ENCODE measurements around the gene RAB8B.

RAB8B gene

DNA sequence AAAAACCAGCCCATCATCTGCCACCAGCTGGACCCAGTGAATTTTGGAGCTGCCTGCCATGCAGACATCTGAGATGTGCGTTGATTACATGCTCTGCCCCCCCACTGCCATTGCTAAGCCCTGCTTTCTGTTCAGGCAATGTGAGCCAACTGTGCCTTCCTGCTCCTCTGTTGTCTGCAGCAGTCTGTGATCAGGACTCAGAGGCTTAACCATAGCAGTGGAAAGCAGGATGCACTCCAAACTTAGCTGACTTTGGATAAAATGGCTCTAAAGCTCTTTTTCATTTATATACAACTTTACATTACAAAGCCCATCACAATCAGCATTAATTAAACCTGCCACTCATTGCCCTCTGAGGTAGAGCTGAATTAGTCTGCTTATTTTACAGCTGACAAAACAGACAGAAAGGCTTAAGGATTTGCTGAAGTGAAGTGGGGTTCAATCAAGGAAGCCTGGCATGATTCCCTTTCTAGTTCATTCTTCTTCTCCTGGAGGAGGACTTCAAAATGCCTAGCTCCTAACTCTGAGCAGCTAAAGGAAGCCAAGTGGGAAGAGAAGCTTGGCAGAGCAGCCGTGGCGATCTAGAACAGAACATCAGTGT lies 16.5 kb upstream of the RAB8B start:
- Histone ChIP-seq H3K36me3 (ENCODE audit: control insufficient read depth in 2 of 2, insufficient read depth in 1 of 2, low read length in 2 of 2) (no peaks in the 10 kb centered on the region), H3K4me3 (ENCODE audit: low read depth, low read length) (no peak overlapping the region), H3K4me1 (ENCODE audit: control insufficient read depth, insufficient read depth, low read length) (0 out of 2 replicates have a peak, but pooled peaks cover 2% of the 10 kb centered on the region), H3K9me3 (ENCODE audit: control insufficient read depth, insufficient read depth, low read depth, low read length) (no peaks in the 10 kb centered on the region), H3K27ac (ENCODE audit: extremely low read depth, low read depth, low read length) (no peak overlapping the region)
- CTCF ChIA-PET: interaction anchor here (0.6 to 0.7 kb wide), 2 partner anchors 14 to 311 kb away, joined by 3 read pairs; no protein-coding TSS in a partner anchor
- peak; percentile 21; the same call in 1 of the 2 replicates for TF ChIP-seq ZBTB17 (tag by site-specific recombination; IDR thresholded peaks at IDR 0.05)
- no peak for TF ChIP-seq ZNF518A (tag by site-specific recombination; conservative IDR thresholded peaks at IDR 0.05; ENCODE audit: low read depth)
- 0 out of 2 replicates have a peak, but pooled peaks have one; percentile 25 for TF ChIP-seq ZNF335 (tag by site-specific recombination; conservative IDR thresholded peaks at IDR 0.05)
- POLR2A ChIA-PET: interaction anchor here (0.6 to 0.7 kb wide), 2 partner anchors 11 to 16 kb away, joined by 3 to 4 read pairs; partner anchors contain the start of gene RPS27L

DNA sequence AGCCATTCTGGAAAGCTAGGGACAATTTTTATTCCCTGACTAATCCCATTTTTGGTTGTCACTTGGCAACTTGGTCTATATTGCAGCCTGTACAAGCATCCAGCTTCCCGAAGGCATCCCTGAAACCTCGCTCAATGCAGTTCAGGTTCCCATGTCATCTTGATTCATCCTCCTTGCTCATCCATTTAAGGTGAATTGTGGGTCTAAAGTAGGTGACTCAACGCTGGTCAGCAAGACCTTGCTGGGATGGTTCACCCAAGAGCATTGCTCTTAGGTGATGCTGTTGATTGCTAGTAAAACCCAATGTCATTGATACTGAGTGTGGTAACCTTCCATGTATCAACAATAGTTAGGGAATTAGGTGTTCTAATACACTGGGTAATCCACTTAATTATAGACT lies 13.1 kb upstream of the RAB8B start:
- 0 out of 2 replicates have a peak, but pooled peaks cover 2% of the 10 kb centered on the region for H3K4me1 ChIP-seq (ENCODE audit: control insufficient read depth, insufficient read depth, low read length)
- no peak overlapping the region for H3K4me3 ChIP-seq (ENCODE audit: low read depth, low read length)
- no peak overlapping the region for H3K27ac ChIP-seq (ENCODE audit: extremely low read depth, low read depth, low read length)
- H3K36me3 ChIP-seq (ENCODE audit: control insufficient read depth in 2 of 2, insufficient read depth in 1 of 2, low read length in 2 of 2): no peaks in the 10 kb centered on the region
- CTCF ChIA-PET: no interaction called here
- TF ChIP-seq ZNF626 (tag by site-specific recombination; IDR thresholded peaks at IDR 0.05) (no peak), ZNF354C (tag by site-specific recombination; IDR thresholded peaks at IDR 0.05; ENCODE audit: borderline replicate concordance, low read depth) (no peak), ZNF324 (tag by site-specific recombination; IDR thresholded peaks at IDR 0.05) (no peak), ZNF701 (tag by site-specific recombination; IDR thresholded peaks at IDR 0.05) (no peak), ZNF664 (tag by site-specific recombination; IDR thresholded peaks at IDR 0.05) (no peak), ZNF544 (tag by site-specific recombination; IDR thresholded peaks at IDR 0.05) (no peak), ZNF2 (tag by site-specific recombination; IDR thresholded peaks at IDR 0.05) (no peak), ZNF239 (tag by site-specific recombination; IDR thresholded peaks at IDR 0.05) (no peak), ZNF677 (tag by site-specific recombination; IDR thresholded peaks at IDR 0.05) (no peak), ZBTB17 (tag by site-specific recombination; IDR thresholded peaks at IDR 0.05) (no peak), ZNF623 (tag by site-specific recombination; IDR thresholded peaks at IDR 0.05) (no peak), SCRT1 (tag by site-specific recombination; IDR thresholded peaks at IDR 0.05; ENCODE audit: borderline replicate concordance) (no peak), KLF7 (tag by site-specific recombination; IDR thresholded peaks at IDR 0.05; ENCODE audit: borderline replicate concordance) (no peak), ZNF473 (tag by site-specific recombination; IDR thresholded peaks at IDR 0.05) (no peak), PATZ1 (tag by site-specific recombination; IDR thresholded peaks at IDR 0.05) (no peak), ZNF654 (tag by site-specific recombination; IDR thresholded peaks at IDR 0.05; ENCODE audit: low read depth) (no peak), FEZF1 (tag by site-specific recombination; IDR thresholded peaks at IDR 0.05) (no peak)
- POLR2A ChIA-PET: no interaction called here
- no peaks in the 10 kb centered on the region for H3K9me3 ChIP-seq (ENCODE audit: control insufficient read depth, insufficient read depth, low read depth, low read length)
